CD4-positive, alpha-beta T cell treated with Interleukin-10 for 1 hour (primary cell): Measurements from ENCODE around the gene RNU6-8.
A peak's percentile ranks its signal among the peaks of the same experiment; 100 is the strongest.

Experiments used
- DNase-seq: peaks from one replicate; pipeline ENCODE4 v3.0.0-alpha.2; 2020

Gene RNU6-8

DNA sequence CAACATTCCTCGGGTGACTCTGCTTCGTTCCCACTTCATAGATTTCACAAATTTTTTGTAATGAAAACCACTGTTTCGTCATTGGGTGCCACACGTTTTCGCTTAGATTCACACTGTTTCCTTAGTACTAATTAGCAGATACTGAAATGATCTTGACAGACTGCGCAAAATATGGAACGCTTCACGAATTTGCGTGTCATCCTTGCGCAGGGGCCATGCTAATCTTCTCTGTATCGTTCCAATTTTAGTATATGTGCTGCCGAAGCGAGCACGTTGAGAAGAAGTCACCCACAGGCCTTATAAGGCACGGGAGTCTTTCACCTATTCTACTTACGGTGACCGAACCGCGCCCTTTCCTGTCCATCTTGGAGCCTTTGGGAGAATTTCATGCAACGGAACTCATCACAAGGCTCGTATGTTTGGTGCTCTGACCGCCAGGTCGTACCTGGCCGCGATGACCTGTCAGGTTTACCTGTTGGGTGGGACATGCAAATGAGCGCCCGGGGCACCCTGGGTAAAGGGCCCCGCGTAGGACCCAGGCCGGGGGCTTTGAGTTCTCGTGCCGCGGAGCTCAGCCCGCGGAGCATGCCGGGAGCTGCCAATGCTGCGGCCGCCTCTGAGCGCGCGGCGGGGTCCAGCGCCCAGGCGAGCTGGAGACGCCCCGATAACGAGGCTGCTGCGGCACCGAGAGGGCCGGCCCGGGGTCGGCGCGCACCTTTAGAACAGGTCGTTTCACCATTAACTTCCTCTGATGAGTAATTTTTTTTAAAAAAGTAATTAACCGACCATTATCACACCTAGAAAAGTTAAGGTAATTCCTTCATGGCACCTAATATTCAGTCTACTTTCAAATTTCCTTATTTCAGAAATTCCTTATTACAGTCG is at the start of gene RNU6-8:
RNU6-8 (minus strand) TSS at position 272 of the 885 bp plus-strand sequence.
- peak; percentile 90 for DNase-seq

DNA sequence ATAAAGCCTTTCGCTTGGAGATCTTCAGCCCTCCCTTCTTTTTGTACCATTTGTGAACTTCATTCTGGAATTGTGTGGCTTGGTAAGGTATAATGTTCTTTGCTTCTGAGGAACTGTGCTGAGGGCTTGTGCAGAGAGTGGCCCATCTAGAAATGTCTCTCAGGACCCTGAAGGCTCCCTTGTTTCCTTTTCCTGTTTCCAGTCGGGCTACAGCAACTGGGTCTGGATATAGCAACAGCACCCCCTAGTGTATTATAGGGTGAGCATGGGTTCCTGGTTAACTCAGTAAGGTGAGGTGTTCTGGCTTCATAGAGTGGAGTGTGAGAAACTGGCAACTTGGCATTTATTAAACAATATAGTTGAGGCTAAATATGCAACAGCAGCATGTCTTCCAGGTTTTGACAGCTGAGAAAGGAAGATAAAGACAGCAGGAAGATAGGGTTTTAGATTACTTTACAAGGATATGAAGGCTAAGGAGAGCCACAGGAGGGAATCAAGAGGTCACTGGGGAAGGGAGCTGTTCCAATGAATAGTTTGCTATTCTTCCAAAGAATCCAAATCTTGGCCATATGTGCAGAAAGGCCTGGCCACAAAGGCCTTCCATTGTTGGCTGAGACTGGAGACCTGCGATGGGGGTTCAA is 49.1 kb upstream of the RNU6-8 start:
- DNase-seq = peak; percentile 77

DNA sequence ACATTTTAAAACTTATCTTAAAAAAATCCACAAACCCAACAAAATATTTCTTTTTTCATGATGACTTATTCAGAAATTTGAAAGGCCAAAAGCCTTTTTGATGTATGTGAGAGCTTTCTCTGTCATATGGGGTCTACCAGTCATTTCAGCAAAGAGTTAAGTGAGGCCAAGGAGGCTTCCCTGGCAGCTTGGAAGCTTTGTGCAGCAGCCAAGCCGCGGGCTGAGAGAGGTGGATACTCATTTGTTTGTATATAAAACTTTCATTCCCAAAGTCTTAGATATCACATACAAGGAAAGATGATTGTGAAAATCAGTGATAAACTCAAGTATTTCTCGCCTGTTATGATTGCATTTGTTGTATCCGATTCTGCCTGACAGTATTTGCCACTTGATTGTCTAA is 48.5 kb upstream of the RNU6-8 start:
- DNase-seq = no peak

DNA sequence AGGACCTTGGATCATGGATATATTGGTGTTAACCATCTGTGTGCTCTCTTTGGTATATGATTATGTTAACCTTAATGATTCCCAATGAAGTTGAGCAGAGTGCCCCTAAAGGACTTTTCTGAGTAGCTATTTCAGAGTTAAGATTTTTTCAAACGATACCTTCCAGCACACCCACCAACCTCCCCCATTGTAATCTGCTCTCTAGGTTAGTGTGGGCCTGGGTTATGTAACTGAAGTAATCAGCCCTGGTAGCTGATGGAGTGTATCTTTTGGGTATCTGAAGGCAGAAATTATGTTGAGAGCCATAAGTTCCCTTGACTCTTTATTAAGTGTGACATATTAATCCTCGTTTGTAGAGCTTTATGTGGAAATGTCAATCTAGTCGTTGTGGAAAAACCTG is 47.6 kb upstream of the RNU6-8 start:
- no peak for DNase-seq

DNA sequence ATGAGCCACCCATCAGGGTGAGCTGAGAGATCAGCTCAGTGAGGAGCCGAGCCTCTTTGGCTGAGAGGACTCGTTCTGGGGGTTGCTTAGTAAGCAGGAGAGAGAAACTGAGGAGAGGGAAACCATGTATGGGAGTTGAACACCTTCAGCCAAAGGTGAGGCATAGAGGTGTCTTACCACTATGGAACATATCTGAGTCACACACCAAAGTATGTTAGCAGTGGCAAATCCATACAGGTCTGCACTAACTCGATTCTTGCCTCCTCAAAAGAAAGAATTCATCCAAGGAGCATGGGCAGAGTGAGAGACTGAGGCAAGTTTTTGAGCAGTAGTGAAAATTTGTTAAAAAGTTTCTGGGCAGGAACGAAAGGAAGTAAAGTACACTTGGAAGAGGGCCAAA is 46.7 kb upstream of the RNU6-8 start:
- no peak for DNase-seq

DNA sequence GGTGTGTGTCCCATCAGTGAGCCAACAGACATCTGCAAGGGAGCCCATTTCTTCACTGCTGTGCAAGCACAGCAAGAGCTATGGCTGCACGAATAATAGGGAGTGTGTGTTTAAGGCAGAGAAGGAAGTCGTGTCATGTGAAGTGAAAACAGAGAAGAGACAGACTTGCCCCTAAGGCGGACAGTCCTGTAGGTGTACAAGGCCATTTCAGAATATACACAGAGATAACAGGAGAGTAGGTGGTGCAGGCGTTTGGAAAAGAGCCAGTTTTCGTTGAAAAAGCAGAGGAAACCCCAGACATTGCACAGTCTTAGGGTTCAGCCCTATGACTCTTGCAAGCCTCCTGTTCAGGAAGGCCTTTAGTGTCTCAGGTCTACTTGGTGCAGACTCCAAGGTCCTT is 46.3 kb upstream of the RNU6-8 start:
- DNase-seq = no peak

DNA sequence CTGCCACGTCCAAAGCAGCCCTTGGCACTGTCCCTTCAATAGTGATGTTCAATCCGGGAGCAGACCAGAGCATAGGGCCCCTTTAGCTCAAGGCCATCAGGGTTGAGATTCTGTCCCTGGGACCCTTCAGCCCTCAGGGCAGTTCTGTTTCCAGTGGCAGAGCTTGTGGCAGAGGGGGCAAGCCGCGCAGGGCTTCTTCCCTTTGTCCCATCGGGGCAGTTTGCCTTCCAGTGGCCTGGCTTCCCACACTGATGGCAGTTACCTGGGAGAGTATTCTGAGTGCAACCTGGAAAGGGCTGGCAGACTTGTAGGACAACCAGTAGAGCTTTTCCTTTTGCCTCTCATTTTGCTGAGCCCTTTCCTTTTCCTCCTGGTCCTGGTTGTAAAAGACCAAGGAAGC is 43.7 kb upstream of the RNU6-8 start:
- no peak for DNase-seq

DNA sequence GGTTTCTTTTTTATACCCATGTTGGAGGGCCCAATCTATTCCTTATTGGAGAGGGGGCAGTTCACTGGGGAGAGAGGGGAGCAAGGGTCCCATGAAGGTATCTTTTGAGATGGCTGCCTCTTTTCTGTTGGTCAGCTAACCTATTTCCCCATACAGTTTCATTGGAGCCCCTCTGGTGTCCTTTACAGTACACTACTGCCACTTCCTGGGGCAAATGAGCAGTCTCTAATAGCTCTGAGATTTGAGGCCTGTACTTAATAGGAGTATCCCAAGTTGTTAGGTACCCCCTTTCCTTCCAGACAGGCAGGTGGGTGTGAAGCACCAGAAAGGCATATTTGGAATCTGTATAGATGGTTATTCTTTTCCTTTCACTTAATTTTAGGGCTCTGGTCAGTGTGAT is 41.3 kb upstream of the RNU6-8 start:
- no peak for DNase-seq

DNA sequence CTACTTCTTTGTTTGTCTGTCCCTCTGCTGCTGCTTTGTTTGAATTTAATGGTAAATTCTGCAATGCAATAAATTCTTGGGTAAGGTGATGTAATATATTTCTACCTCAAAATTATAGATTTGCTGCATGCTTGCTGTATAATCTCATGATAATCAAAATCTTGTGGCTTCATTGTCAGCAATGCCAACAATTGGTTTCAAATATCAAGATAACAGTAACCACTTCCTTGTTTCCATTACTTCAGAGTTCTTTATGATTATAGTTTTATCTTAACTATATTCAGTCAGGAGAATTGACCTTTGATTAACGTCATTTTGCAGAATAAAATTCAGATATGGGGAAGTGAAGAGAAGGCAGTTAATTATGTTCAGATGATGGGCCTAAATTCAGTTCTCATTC is 30.2 kb upstream of the RNU6-8 start:
- no peak for DNase-seq

DNA sequence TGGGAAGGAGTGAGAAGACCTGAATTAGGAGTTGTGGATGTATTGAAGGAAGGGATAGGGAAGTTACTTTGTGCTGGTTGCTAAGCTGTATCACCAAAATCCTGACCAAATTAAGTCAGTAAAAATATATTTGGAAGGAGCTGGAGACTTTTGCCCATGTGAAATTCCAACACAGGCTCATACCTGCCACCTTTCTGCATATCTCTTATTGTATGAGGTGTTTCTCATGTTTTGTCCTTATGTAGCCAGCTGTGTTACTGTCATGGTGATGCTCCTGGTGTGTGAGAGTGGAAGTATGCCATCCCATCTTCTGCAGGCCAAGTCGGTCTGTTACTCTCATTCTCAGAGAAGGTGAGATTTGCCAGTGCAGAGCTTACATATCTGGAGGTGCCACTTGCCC is 29.4 kb upstream of the RNU6-8 start:
- DNase-seq = no peak

DNA sequence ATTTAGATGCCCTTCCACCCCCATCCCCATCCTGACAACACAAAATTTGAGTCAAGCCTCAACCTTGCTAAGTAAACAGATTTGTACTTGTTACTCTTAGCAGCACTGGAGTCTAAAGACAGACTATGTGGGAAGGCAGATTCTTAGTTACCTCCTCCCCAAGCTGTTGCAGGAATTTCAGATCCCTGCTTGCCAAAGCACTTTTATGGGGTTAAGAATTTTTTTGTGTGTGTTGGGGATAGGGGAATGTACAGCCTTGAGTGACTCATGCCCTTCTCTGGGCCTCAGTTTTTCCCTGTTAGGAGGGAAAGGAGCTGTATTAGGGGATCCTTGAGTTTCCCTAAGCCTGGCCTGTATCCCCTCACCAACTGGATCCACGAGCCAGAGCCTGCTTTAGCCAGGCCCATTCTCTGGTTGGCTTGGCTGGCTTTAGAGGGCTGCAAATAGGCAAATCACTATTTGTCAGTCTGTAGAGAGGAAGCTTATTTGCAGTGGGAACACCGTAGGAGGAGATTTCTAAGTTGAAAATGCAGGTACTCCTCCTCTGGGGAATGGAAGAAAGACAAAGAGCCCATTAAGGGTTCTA is 27.7 kb upstream of the RNU6-8 start:
- DNase-seq = no peak

DNA sequence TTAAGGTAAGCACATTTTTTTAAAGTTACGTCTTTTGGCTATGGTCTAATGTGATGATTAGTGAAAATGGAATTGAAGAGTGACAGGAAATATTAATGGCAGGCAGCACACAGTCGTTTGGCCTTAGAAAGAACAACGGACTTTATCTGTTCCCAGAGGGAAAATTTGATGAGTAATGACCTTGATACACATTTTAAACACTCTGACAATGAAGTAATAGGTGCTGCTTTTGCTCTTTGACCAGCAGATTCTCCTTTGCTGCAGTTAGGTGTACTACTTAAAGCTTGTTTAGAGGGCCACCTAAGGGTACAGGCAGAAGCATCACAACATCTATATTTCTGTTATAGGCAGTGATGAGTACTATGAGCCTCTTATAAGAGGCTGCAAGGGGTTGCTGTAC is 27.1 kb upstream of the RNU6-8 start:
- DNase-seq = no peak

DNA sequence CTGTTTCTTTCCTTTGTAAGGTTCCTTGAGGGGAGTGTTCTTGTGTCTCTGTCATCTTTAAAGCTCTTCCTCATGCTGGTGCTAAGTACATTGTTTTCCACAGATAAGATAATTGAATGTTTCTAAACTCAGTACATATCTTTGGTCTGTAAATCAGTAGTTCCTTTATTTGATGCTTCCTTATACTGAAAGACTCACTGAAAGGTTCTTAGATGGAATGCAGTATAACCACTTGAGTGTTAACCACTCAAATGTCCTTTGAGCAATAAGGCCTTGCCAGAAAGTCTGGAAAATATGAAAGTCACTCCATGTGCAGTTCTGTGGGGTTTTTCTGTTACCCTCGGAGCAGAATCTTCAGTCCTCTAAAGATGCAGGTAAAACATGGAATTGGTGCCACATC is 23.0 kb upstream of the RNU6-8 start:
- DNase-seq = no peak

DNA sequence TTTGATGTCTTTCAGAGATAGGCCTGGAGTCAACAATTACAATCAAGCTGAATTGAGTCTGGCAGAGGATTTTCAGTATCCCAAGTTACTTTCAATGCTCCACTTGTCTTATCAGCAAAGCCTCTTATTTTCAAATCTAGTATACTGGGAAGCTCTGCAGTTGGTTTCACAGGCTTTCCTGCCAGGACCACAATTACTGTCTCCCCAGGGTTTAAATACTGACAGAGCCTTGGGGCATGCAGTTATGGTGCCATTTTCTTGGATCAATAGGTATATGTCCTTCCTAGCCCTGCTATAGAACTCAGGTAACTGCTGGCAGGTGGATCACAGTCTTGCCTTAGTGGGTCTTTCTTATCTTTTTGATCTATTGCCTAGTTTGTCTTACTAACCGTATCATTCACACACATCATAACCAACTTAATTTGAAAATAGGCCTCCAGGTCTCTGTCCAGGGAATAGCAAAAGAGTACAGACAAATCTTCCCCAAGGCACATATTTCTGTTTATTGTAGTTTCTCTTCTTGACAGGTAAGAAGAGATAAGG is 22.4 kb upstream of the RNU6-8 start:
- no peak for DNase-seq

DNA sequence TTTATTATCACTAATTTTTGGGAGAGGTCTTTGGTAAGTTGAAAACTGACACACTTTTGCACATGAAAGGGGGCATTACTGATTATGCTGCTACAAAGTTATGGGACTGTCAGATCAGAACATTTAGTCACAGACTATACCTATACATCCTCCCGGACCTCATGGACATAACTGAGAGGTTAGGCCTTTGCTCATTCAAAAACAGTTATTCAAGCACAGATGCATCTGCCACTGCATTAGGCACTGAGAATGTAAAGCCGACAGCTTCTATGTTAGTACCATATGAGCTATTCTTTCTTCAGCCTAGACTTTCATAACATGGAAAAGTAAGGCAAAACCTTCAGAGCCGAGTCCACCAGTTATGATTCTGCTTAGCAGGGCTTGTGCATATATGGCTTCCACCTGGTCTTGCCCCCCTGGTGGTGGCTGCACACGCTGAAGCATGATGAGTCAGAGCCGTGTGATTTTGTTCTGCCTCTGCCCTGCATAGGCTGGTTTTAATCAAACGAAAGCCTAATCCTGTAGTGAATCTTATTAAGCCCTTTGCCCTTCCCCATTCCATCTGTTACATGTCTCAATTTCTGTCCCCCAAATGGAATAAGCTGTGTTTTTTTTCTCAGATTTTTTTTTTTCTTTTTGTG is 21.8 kb upstream of the RNU6-8 start:
- DNase-seq = no peak

DNA sequence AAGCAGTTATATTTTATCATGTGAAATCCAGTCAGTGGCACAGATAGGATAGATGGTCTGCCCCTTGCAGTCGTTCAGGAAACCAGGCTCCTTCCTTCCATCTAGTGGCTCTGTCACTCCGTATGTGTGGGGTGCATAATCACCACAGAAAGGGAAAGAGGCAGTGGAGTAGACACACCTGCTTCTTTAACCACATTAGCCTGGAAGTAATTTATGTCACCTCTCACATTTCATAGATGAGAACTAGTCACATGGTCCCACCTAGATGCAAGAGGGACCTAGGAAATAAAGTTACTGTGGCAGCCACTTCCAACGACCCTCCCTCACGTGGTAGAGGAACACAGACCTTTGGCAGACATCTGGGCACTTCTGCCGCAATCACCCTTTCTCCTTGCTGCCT is 14.2 kb upstream of the RNU6-8 start:
- DNase-seq = no peak

DNA sequence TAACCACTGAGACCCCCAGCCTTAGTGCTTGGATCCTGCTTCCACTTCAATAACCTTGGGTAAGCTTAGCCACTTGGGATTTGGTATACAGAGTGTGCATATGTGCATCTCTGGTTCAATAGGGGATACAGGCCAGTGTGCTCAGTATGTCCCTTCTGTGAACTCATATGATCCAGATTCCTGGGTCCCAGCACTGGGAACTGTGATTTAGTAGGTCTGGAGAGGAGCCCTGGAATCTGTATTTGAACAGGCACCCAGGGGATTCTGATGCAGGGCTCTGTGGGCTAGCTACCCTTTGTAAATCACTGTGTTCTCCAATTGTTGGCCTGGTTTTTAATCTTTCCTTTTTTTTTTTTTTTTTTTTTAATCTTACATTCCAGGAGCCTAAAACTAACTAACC is 9.8 kb upstream of the RNU6-8 start:
- no peak for DNase-seq

DNA sequence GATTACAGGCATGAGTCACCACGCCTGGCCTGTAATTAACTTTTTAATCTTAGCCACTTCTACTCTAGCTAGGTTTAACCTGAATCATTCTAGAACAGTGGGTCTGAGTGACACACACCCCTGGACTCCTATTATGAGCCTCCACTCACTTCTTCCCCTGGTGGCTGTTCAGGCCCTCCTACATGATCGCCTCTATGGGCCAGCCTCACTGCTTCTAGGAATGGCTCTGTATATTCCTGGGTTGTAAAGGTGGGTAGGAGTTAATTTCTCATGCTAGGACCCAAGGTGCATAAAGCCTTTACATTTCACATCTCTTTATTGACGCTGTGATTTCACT is 8.0 kb upstream of the RNU6-8 start:
- DNase-seq = no peak

DNA sequence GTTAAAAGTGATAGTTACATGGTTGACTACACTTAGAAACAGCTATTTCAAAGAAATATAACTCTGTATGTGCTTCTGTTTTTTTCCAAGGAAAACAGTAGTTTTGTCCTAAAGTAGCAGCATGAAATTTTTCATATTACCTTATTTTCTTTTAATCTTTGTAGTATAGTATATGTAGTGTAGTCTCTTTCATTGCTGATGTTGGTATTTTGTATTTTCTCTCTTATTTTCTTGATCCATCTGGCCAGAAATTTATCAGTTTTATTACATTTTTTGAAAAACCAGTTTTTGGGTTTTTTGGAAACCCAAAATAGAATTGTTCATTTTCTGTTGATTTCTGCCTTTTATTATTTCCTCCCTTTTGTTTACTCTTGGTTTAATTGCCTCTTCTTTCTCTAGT is 6.4 kb upstream of the RNU6-8 start:
- no peak for DNase-seq

DNA sequence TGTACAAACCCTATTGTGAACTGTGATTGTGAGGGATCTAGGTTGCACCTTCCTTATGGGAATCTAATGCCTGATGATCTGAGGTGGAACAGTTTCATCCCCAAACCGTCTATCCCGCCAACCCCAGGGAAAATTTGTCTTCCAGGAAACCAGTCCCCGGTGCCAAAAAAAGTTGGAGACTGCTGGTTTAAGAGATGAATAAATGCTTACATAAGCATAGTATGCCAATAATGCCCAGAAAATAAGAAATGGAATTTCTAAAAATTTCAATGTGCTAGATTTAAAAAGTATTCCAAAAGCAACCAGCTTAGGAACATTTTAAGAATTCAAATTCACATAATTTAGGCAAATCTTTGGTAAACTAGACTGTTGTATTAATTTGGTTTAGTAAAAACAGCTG is 5.4 kb upstream of the RNU6-8 start:
- DNase-seq = no peak

DNA sequence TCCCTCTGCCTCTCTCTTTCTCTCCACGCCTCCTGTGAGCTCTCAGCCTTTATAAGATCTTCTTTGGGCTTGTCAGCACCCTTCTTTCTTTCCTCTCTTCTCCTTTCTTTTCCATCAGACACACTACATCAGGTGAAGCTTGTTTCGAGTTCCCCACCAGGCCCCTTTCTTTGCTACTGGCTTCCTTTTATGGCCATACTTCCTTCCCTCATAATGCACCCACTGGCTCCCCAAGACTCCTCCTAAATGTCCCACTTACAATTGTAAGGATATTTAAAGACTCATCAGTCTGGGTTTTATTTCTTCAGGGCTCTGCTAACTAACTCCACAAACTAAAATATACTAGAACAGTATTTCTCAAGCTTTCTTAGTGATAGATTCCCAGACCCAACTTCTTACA is 3.5 kb upstream of the RNU6-8 start:
- DNase-seq = no peak

DNA sequence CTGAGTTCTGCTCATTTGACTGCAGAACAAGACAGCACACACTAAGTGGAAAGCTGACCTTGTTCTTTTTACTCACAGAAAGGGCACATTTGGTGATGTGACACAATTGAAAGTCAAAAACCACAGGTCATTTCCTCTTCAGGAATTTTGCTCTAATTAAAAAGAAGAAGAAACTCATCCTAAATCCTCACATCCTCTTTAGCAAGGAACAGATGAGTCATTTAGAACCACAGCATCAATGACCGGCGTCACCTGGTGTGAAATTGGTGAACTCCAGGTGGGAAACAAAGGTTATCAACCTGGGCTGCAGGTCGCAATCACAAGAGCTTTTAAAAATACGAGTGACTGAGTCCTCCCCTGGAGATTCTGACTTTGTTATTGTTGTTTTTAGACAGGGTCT is 2.9 kb upstream of the RNU6-8 start:
- peak; percentile 9 for DNase-seq

DNA sequence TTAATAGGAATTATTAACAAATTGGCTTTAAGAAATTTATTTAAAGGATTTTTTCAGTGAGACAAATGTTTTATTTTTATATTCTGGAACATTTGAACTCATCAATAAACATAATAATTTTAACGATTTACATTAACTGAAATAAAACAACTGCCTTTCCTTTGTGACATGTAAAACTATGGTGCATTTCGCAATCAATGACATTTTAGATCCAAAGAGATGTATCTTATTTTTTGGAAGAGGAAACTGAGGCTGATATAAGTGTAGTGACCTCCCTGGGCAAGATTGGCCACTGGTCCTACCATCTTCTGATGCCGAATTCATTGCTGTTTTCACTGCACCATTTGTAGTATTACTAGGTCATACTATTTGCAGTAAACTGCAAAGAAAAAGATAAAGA is 2.5 kb upstream of the RNU6-8 start:
- no peak for DNase-seq

DNA sequence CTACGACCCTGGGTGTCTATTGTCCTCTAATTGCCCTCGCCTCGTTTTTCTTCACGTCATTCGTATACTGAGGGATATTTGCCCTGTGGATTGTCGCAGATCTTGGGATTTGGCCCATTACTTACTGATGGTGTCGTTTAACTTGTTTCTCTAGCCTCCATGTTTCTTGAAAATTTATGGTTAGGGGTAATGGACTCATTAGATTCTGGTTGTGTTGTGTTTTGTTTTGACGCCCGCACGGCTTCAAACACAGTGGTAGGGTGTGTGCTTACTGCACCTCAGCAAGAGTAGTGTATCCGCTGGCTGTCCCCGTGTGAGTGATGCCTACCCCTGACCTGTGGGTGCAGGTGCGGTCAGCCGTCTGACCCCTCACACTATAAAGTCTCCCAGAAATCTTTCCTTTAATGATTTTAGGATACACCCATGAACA is 874 bp upstream of the RNU6-8 start:
- DNase-seq = peak; percentile 23
